NCI-H460 (cell line): ENCODE data around the gene ZNF362. TPM values are rescaled to one million over a fixed set of nuclear protein-coding genes. Genes with fewer than 3 reads are reported as not detected.

Source experiments
- DNase-seq: peaks from one replicate; pipeline ENCODE4 v3.0.0-alpha.2; 2016; ENCODE audit warnings: low read depth; ENCODE audit errors: extremely low read depth
- total RNA-seq: library from RNA; depleted of rRNA; stranded (reverse); fragments of >200 nt; shearing (Covaris generic); gene quantifications from 2 replicates; pipeline ENCODE4 v1.2.3, GENCODE V29; 2014

The ZNF362 gene
- total RNA-seq, 1 experiment from 2014 or later = 1.1 TPM

- DNase-seq = peak; percentile 31
Measured at GRCh38 chr1:33244143-33244808, 12.0 kb upstream of the ZNF362 start.

- no peak for DNase-seq
Measured at GRCh38 chr1:33244809-33245186, 11.5 kb upstream of the ZNF362 start.

GRCh38 chr1:33246171-33246570 lies 10.1 kb upstream of the ZNF362 start:
- no peak for DNase-seq

- DNase-seq = no peak
Measured at GRCh38 chr1:33247545-33247944, 8.7 kb upstream of the ZNF362 start.

- DNase-seq = no peak
Measured at GRCh38 chr1:33248244-33248643, 8.0 kb upstream of the ZNF362 start.

- no peak for DNase-seq
Measured at GRCh38 chr1:33249422-33249821, 6.9 kb upstream of the ZNF362 start.

GRCh38 chr1:33250217-33250616 lies 6.1 kb upstream of the ZNF362 start:
- DNase-seq = no peak

DNA sequence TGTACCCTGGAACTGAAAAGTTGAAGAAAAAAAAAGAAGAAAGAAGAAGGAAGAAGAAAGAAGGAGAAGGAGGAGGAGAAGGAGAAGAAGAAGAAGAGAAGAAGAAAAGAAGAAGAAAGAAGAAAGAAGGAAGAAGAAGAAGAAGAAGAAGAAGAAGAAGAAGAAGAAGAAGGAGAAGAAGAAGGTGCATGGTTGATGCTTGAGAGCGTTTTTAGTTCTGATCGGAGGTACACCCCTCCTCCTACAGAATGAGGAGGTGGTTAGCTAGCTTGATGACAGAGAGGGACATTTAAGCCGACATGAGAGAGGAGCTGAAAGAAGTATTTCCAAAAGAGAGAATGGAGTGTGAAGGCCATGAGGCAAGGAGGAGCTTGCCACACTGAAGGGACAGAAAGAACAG lies 5.6 kb upstream of the ZNF362 start:
- no peak for DNase-seq

DNA sequence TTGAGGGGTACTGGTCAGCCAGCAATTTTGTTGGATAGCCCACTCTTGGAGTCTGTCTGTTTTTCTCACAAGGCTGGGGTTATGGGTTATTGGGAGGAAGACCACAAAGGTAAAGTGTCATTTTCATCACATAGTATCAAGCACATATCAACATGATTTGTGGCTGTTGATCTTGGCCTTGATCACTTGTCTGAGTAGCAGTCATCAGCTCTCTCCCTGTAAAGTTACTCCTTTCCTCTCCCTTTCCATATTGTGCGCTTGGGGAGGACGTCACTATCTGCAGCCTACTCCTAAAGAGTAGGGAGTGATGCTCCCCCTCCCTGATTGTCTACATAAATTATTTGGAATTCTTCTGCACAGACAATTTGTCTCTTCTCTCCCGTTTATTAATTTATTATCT lies 1.8 kb upstream of the ZNF362 start:
- DNase-seq = no peak

DNA sequence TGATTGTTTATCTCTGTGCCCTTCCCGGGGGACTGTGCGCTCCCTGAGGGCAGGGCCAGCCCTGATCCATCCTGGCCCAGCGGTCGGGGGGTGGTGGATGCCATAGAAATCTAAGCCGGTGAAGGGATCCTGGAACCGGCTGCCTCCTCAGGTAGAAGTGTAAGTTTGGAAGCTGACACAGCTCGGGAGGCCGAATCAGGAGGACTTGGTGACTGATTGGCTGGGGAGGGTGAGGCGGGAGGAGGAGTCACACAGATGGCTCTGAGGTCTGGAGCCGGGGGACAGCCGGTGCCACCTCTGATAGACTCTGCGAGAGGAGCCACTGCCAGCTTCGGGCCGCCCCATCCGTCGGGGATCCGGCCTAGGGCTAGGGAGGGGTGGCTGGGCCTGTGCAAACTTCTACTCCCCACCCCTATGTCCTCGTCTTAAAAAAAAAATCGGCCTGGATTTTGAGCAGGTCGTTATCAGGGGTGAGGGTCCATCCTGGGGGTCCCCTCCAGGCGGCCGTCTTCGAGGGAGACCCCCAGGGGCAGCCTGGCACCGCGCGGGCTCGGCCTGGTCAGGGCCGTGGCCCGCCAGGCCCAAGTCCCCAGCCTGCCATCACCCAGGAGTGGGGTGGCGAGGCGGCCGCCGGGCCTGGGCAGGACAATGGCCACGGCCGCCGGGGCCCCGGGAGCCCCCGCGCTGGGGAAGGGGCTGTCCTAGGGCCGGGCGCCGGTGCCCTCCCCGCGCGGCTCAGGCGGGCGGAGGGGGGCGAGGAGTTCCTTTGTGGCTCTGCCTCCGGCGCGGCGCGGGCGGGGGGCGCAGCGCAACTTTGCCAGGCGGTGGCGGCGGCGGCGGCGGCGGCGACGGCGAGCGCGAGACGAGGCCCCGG lies 708 bp upstream of the ZNF362 start:
- DNase-seq = no peak

DNA sequence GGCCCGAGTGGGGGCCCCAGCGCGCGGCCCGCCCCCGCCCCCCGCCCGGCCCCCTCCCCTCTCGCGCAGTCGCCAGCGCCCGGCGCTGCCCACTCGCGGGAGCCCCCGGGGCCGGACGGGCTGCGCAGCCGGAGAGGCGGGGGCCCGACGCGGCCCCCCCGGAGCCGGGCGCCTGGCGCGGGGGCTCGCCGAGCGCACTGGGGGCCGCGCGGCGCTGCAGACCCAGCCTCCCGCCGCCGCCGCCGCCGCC lies 146 bp upstream of the ZNF362 start:
- no peak for DNase-seq

DNA sequence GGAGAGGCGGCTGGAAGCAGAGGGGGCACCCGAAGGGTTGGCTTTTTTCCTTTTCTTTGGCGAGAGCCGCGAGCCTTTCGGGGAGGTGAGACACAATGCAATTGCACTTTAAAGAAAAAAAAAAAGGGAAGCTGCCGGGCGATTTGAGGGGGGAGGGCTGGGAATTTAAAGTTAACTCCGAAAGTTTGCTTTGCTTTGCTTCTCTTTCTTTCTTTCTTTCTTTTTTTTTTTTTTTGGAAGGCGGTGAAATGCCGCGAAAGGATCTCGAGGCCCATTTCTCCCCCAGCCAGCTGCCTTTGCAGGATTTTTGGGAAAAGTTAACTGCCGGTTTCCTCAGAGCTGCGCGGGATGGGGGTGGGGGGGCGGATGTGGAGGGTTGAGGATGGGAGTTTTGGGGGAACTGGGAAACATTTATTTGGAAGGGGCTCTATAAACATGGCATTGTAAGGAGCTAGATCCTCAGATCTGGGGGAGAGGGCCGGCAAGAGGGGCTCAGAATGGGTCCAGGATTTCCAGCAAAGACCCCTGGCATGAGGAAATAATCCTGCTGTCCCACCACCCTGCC lies 997 bp downstream of the ZNF362 start:
- no peak for DNase-seq

DNA sequence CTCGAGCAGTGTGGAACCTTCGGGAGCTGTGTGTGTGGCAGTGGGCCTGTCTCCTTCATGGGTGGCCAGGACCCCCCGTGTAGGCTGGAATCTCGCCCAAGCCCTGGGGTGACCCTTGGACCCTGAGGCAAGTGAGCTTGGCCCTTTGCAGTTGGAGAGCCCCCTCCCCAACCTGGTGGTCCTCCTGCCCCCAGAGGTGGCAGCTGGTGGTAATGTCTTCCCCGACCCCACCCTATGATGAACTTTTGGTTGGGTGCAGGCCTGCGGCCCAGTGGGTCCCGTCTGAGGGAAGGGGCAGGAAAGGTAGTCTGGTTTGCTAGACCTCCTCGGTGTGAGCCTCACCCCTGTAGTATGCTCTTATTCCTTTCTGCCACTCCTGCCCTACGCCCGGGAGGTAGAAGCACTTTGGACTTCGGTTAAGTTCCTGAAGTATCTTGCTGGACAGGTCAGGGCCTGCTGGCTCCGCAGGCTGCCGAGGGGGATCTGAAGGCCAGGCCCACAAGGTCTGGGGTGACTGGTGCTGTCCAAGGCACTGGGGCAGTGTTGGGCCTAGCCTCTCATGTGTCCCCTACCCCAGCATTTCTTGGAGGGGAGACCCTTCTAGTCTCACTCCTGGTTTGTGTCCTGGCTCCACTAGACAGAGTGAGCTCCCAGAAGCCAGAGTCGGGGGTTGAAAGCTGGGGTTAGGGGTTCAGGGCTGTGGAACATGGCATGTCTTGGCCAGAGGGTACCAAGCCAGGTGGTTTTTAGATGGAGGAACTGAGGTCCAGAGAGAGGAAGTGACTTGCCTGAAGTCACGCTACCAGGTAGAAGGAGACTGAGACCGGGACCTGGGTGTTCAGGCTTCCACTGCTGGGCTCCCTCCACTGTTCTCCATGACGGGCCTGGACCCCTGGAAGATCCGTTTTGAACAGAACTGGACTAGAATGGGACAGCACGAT lies 1.8 kb downstream of the ZNF362 start:
- no peak for DNase-seq

DNA sequence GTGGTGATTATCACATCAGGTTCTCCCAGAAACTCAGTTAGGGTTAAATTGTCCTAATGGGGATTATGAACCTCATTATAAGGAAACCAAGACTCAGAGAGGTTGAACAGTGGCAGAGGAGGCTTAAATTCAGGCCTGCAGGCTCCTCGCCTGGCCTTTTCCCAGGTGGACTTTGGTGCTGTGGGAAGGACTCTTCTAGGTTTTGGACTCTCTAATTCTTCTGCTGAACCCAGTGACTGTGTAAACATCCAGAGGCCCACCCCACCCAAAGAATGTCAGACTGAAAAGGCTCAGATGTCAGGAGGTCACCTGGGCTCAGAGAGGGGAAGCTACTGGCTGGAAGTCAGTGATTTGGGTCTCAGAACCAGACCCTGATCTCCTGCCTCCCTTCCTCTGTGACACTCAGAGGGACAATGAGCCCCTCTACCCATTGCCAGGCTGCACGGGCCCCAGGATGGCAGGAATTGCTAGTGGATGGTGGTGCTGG lies 2.5 kb downstream of the ZNF362 start:
- DNase-seq = no peak

GRCh38 chr1:33259879-33260278 lies 3.6 kb downstream of the ZNF362 start:
- no peak for DNase-seq

GRCh38 chr1:33260439-33260838 lies 4.1 kb downstream of the ZNF362 start:
- DNase-seq = no peak

- no peak for DNase-seq
Measured at GRCh38 chr1:33261344-33261743, 5.1 kb downstream of the ZNF362 start.

GRCh38 chr1:33263890-33264504 lies 7.7 kb downstream of the ZNF362 start:
- DNase-seq = no peak

GRCh38 chr1:33265780-33266605 lies 9.7 kb downstream of the ZNF362 start:
- no peak for DNase-seq

GRCh38 chr1:33266766-33267165 lies 10.5 kb downstream of the ZNF362 start:
- no peak for DNase-seq
